ENCODE measurements around the gene TMEM271.

The TMEM271 gene

DNA sequence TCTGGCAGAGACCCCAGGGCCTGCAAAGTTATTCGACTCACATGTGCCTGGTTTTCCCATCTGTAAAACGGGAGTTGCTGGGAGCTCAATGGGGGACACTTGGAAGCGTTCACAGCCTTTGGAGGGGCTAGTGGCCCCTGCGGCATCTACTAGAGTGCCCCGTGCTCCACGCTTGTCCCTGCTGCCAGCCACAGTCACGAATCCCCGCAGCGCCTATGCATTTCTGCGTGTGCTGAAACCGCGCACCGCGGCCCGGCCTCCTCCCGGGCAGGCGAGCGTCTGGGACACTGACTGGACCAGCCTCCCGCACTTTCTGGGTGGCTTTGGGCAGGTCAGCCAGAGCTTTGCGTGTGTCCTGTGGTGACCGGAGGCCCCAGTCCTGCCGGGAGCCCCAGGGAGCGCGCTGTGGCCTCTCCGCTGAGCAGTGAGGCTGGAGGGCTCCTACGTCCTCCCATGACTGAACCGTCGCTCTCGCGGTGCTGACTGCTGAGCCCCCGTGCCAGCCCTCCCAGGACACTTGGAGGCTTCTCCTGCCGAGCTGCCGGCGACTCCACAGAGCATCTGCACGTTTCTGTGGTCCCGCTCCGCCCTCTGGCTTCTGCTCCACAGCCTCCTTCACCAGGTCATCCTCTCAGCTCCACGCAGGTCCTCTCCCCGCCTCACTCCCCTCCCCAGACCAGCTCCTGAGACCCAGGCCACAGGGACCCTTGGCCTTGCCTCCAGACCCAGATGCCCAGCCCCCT, 40.7 kb downstream of the TMEM271 start:
- peaks cover 66% of the 10 kb centered on the region for H3K36me3 ChIP-seq (replicated peaks; ENCODE audit: low read depth, low read length)
- TF ChIP-seq, protein P1, sequence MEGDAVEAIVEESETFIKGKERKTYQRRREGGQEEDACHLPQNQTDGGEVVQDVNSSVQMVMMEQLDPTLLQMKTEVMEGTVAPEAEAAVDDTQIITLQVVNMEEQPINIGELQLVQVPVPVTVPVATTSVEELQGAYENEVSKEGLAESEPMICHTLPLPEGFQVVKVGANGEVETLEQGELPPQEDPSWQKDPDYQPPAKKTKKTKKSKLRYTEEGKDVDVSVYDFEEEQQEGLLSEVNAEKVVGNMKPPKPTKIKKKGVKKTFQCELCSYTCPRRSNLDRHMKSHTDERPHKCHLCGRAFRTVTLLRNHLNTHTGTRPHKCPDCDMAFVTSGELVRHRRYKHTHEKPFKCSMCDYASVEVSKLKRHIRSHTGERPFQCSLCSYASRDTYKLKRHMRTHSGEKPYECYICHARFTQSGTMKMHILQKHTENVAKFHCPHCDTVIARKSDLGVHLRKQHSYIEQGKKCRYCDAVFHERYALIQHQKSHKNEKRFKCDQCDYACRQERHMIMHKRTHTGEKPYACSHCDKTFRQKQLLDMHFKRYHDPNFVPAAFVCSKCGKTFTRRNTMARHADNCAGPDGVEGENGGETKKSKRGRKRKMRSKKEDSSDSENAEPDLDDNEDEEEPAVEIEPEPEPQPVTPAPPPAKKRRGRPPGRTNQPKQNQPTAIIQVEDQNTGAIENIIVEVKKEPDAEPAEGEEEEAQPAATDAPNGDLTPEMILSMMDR (IDR thresholded peaks at IDR 0.05; ENCODE audit: low read depth, low read length) = no peak
- TF ChIP-seq EZH2phosphoT487 (IDR thresholded peaks at IDR 0.05; ENCODE audit: low read depth) = no peak

DNA sequence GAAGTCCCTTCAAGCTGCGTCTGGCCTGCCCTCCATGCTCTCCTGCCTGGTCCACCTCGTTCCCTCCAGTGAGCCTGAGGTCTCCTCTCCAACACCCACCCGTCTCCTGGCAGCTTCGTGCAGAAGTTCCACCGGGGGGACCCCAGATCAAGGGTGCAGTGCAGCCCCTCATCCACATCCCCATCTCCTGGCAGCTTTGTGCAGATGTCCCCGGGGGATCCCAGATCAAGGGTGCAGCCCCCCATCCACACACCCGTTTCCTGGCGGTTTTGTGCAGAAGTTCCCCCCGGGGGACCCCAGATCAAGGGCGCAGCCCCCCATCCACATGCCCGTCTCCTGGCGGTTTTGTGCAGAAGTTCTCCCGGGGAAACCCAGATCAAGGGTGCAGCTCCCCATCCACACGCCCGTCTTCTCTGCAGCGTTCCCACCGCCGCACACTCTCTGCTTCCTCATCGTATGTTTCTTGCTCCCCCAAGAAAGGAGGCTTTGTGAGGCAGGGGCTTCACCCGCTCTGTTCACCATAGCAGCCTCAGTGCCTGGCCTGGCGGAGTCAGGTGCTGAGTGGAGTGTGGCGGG, 41.4 kb downstream of the TMEM271 start:
- H3K4me3 ChIP-seq (ENCODE audit: low read length) = no peak overlapping the region
- H3K9me3 ChIP-seq (ENCODE audit: insufficient read depth, low read length) = no peaks in the 10 kb centered on the region
- no peaks in the 10 kb centered on the region for H3K4me1 ChIP-seq (ENCODE audit: low read length)
- H3K4me2 ChIP-seq (ENCODE audit: low read length) = no peak overlapping the region
- H4K20me1 ChIP-seq (ENCODE audit: insufficient read depth, low read length) = no peaks in the 10 kb centered on the region
- no peaks in the 10 kb centered on the region for H3K27me3 ChIP-seq (ENCODE audit: low read depth, low read length)
- H3K9ac ChIP-seq (ENCODE audit: low read length) = no peak overlapping the region
- TF ChIP-seq, protein P1 (IDR thresholded peaks at IDR 0.05; ENCODE audit: low read depth, low read length) = no peak
- TF ChIP-seq EZH2phosphoT487 (IDR thresholded peaks at IDR 0.05; ENCODE audit: low read depth) = no peak
- no peak overlapping the region for H2AFZ ChIP-seq (ENCODE audit: low read depth, low read length)
- H3K79me2 ChIP-seq (ENCODE audit: low read length) = no peaks in the 10 kb centered on the region
- H3K27ac ChIP-seq (ENCODE audit: low read length) = no peak overlapping the region
- peaks cover 70% of the 10 kb centered on the region for H3K36me3 ChIP-seq (replicated peaks; ENCODE audit: low read depth, low read length)

More for the DNA sequence above, 40.7 kb downstream of the TMEM271 start:
- Histone ChIP-seq H3K79me2 (ENCODE audit: low read length) (no peaks in the 10 kb centered on the region), H4K20me1 (ENCODE audit: insufficient read depth, low read length) (no peaks in the 10 kb centered on the region), H3K27ac (ENCODE audit: low read length) (no peak overlapping the region), H3K4me3 (ENCODE audit: low read length) (no peak overlapping the region), H3K9ac (ENCODE audit: low read length) (no peak overlapping the region), H2AFZ (ENCODE audit: low read depth, low read length) (no peak overlapping the region), H3K27me3 (ENCODE audit: low read depth, low read length) (no peaks in the 10 kb centered on the region), H3K4me2 (ENCODE audit: low read length) (no peak overlapping the region), H3K9me3 (ENCODE audit: insufficient read depth, low read length) (no peaks in the 10 kb centered on the region), H3K4me1 (ENCODE audit: low read length) (no peaks in the 10 kb centered on the region)

DNA sequence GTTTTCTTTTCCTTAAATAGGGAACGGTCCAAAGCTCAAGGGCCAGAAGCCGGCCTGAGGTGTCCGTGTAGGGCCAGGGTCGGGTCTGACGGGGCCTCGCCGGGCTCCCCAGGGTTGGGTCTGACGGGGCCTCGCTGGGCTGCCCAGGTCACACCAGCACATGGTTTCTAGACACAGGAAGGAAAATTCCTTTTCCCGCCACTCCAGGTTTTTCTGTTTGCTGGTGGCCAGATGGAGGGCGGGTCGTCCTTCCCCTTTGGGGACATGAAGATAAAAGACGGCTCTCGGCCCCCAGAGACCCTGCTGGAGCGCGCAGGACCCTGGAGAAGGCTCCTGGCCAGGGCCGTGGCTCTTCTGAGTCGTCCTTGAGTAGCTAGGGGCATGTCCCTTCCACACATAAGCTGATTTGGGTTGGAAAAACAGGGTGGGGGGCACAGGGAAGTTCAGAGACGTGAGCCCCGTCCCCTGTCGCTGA, 42.0 kb downstream of the TMEM271 start:
- no peaks in the 10 kb centered on the region for H4K20me1 ChIP-seq (ENCODE audit: insufficient read depth, low read length)
- no peak overlapping the region for H2AFZ ChIP-seq (ENCODE audit: low read depth, low read length)
- no peak overlapping the region for H3K27ac ChIP-seq (ENCODE audit: low read length)
- H3K4me1 ChIP-seq (ENCODE audit: low read length) = no peaks in the 10 kb centered on the region
- no peaks in the 10 kb centered on the region for H3K27me3 ChIP-seq (ENCODE audit: low read depth, low read length)
- H3K79me2 ChIP-seq (ENCODE audit: low read length) = no peaks in the 10 kb centered on the region
- H3K36me3 ChIP-seq (replicated peaks; ENCODE audit: low read depth, low read length) = peaks cover 65% of the 10 kb centered on the region
- no peaks in the 10 kb centered on the region for H3K9me3 ChIP-seq (ENCODE audit: insufficient read depth, low read length)
- no peak overlapping the region for H3K9ac ChIP-seq (ENCODE audit: low read length)
- TF ChIP-seq, protein P1 (IDR thresholded peaks at IDR 0.05; ENCODE audit: low read depth, low read length) = no peak
- no peak for TF ChIP-seq EZH2phosphoT487 (IDR thresholded peaks at IDR 0.05; ENCODE audit: low read depth)
- no peak overlapping the region for H3K4me2 ChIP-seq (ENCODE audit: low read length)
- no peak overlapping the region for H3K4me3 ChIP-seq (ENCODE audit: low read length)

DNA sequence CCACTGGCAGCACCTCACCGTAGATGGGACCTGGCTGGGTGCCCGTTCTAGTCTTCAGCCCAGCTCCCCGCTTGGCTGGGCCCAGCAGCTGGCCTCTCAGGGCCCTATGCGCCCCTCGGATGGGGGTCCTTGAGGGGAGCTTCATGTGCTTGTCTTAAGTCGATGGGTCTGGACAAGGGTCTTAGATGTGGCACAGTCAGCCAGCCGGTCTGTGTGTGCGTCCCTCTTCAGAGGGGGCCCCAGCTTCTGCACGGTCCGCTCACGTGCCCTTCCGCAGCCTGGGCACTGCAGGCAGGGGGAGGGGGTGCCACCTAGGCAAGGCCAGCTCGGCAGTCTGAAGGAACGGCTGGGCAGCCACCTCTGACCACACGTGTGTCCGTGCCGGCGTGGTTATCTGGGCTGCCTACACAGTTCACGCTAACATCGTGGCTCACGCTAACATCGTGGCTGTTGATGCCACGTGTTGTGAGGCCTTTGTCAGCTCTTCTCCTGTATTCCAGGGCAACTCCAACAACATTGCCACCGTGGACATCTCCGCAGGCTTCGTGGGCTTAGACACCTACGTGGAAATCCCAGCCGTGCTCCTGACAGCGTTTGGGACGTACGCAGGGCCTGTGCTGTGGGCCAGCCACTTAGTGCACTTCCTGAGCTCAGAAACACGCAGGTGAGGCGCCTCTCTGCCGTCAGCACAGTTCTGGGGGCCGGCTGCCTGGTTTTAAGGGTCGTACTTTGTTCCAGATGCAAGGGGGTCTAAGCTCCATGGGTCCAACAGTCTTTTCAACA, 42.6 kb downstream of the TMEM271 start:
- H3K4me1 ChIP-seq (ENCODE audit: low read length) = no peaks in the 10 kb centered on the region
- H4K20me1 ChIP-seq (ENCODE audit: insufficient read depth, low read length) = no peaks in the 10 kb centered on the region
- no peak overlapping the region for H3K4me3 ChIP-seq (ENCODE audit: low read length)
- no peak overlapping the region for H3K9ac ChIP-seq (ENCODE audit: low read length)
- no peaks in the 10 kb centered on the region for H3K79me2 ChIP-seq (ENCODE audit: low read length)
- TF ChIP-seq, protein P1 (IDR thresholded peaks at IDR 0.05; ENCODE audit: low read depth, low read length) = no peak
- TF ChIP-seq EZH2phosphoT487 (IDR thresholded peaks at IDR 0.05; ENCODE audit: low read depth) = no peak
- no peak overlapping the region for H3K4me2 ChIP-seq (ENCODE audit: low read length)
- no peak overlapping the region for H2AFZ ChIP-seq (ENCODE audit: low read depth, low read length)
- H3K27me3 ChIP-seq (ENCODE audit: low read depth, low read length) = no peaks in the 10 kb centered on the region
- no peaks in the 10 kb centered on the region for H3K9me3 ChIP-seq (ENCODE audit: insufficient read depth, low read length)
- peaks cover 60% of the 10 kb centered on the region for H3K36me3 ChIP-seq (replicated peaks; ENCODE audit: low read depth, low read length)
- no peak overlapping the region for H3K27ac ChIP-seq (ENCODE audit: low read length)

Measured in OCI-LY3 (cell line).